K562 (cell line): Measurements from ENCODE around the gene STAT6. TPM values are rescaled to one million over a fixed set of nuclear protein-coding genes. Genes with fewer than 3 reads are reported as not detected.

Source experiments
- CXXC5 ChIP-seq: fragments of 250-450 bp; sonication (Bioruptor Pico); IDR thresholded peaks from 2 replicates; pipeline ENCODE4 v1.8.0; 2022; ENCODE audit warnings: inconsistent platforms, mild to moderate bottlenecking, moderate library complexity
- FUS ChIP-seq: fragments of 200-400 bp; formaldehyde crosslinking; optimal IDR thresholded peaks from 2 replicates; pipeline ENCODE3; 2017; ENCODE audit warnings: low read depth, low read length
- MAFG ChIP-seq: fragments of 450-650 bp; conservative IDR thresholded peaks from 2 replicates; pipeline ENCODE4 v1.6.1; 2016; ENCODE audit warnings: missing genetic modification characterization, missing compliant biosample characterization
- MCM2 ChIP-seq: fragments of 450-650 bp; IDR thresholded peaks from 2 replicates; pipeline ENCODE4 v1.6.1; 2017; ENCODE audit warnings: low read depth, mild to moderate bottlenecking
- NCOA1 ChIP-seq: fragments of 450-650 bp; IDR thresholded peaks from 2 replicates; pipeline ENCODE4 v1.6.1; 2016; ENCODE audit warnings: low read depth
- RBBP5 ChIP-seq: fragments of 200-600 bp; sonication (generic); IDR thresholded peaks from 2 replicates; pipeline ENCODE4 v1.6.1; 2012; ENCODE audit warnings: borderline replicate concordance, mild to moderate bottlenecking, low read length, control low read depth, inconsistent platforms; ENCODE audit not compliant: insufficient read depth, poor library complexity, severe bottlenecking
- SRSF9 ChIP-seq: fragments of 200-400 bp; formaldehyde crosslinking; IDR thresholded peaks from 2 replicates; pipeline ENCODE4 v1.6.1; 2017; ENCODE audit warnings: low read depth, low read length, borderline replicate concordance
- THRB ChIP-seq: fragments of 450-650 bp; formaldehyde crosslinking; conservative IDR thresholded peaks from 2 replicates; pipeline ENCODE4 v1.4.0; 2022; ENCODE audit warnings: mild to moderate bottlenecking, missing genetic modification characterization
- XRCC3 ChIP-seq: fragments of 450-650 bp; IDR thresholded peaks from 2 replicates; pipeline ENCODE4 v1.6.1; 2017; ENCODE audit warnings: mild to moderate bottlenecking, moderate library complexity
- ZBTB12 ChIP-seq: fragments of 250-450 bp; sonication (Bioruptor Pico); IDR thresholded peaks from 2 replicates; pipeline ENCODE4 v1.4.0; 2020
- ZNF3 ChIP-seq: fragments of 250-450 bp; sonication (Bioruptor Pico); IDR thresholded peaks from 2 replicates; pipeline ENCODE4 v1.5.0; 2021; ENCODE audit warnings: mild to moderate bottlenecking, moderate library complexity
- ZNF324 ChIP-seq: fragments of 250-450 bp; sonication (Bioruptor Pico); IDR thresholded peaks from 2 replicates; pipeline ENCODE4 v1.4.0; 2020; ENCODE audit warnings: mild to moderate bottlenecking
- ZNF398 ChIP-seq: fragments of 250-450 bp; sonication (Bioruptor Pico); IDR thresholded peaks from 2 replicates; pipeline ENCODE4 v1.8.0; 2021; ENCODE audit warnings: moderate library complexity, mild to moderate bottlenecking, inconsistent platforms
- polyA plus RNA-seq, 8 experiments: library from polyadenylated mRNA; depleted of rRNA in 4 of 8; stranded (reverse) in 5 of 8; unstranded in 3 of 8; fragments of >200 nt; fragmentation: Nextera tagmentation in 2 of 8; fragmentation: Illumina TruSeq in 1 of 8; extraction: Ambion mirVana in 2 of 8; extraction: Trizol in 1 of 8; gene quantifications; 2 replicates each; pipeline versions ENCODE4 v1.2.1 to v1.2.3, GENCODE V29; 2011 to 2014; ENCODE audit warnings: inconsistent platforms in 1 of 8, missing spikeins in 1 of 8
- total RNA-seq, 7 experiments: library from RNA; depleted of rRNA in 6 of 7; stranded (reverse); fragments of >200 nt in 6 of 7; fragmentation: Illumina TruSeq in 2 of 7; extraction: Trizol in 2 of 7; gene quantifications; 2 replicates each; pipeline versions ENCODE4 v1.2.1 to v1.2.3, GENCODE V29; 2011 to 2021; ENCODE audit warnings: low replicate concordance in 1 of 7
- TF ChIP-seq, protein P1 (sequence below): fragments of 450-650 bp; IDR thresholded peaks from 2 replicates; pipeline ENCODE4 v1.6.1; 2016; ENCODE audit warnings: low read depth, mild to moderate bottlenecking, moderate library complexity
- TF ChIP-seq, protein P2 (sequence below): sonication (generic); formaldehyde crosslinking; IDR thresholded peaks from 2 replicates; pipeline ENCODE4 v1.8.1; 2023; ENCODE audit warnings: mild to moderate bottlenecking, missing genetic modification reagents
- TF ChIP-seq, protein P3 (sequence below): fragments of 250-450 bp; sonication (Bioruptor Pico); IDR thresholded peaks from 2 replicates; pipeline ENCODE4 v1.6.1; 2021; ENCODE audit warnings: mild to moderate bottlenecking

STAT6 gene
- total and polyA plus RNA-seq, 9 of the 15 experiments (the other 6 are each of a cell fraction or from before 2014, with no cell fraction given): 2.4 to 49.5 (median 26.5) TPM

GRCh38 chr12:57110104-57111030 lies 795 bp downstream of the STAT6 start (continued):
- no peak for TF ChIP-seq ZBTB12 (CRISPR knock-in tag)
- TF ChIP-seq MAFG (tag): no peak
- TF ChIP-seq XRCC3: no peak
- TF ChIP-seq ZNF324: no peak
- TF ChIP-seq ZNF3 (CRISPR knock-in tag): no peak
- no peak for TF ChIP-seq ZNF398
- TF ChIP-seq NCOA1: no peak
- TF ChIP-seq, protein P1, sequence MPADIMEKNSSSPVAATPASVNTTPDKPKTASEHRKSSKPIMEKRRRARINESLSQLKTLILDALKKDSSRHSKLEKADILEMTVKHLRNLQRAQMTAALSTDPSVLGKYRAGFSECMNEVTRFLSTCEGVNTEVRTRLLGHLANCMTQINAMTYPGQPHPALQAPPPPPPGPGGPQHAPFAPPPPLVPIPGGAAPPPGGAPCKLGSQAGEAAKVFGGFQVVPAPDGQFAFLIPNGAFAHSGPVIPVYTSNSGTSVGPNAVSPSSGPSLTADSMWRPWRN: peak; percentile 31; the same call in 1 of the 2 replicates
- TF ChIP-seq THRB (CRISPR knock-in tag): no peak
- TF ChIP-seq, protein P2, sequence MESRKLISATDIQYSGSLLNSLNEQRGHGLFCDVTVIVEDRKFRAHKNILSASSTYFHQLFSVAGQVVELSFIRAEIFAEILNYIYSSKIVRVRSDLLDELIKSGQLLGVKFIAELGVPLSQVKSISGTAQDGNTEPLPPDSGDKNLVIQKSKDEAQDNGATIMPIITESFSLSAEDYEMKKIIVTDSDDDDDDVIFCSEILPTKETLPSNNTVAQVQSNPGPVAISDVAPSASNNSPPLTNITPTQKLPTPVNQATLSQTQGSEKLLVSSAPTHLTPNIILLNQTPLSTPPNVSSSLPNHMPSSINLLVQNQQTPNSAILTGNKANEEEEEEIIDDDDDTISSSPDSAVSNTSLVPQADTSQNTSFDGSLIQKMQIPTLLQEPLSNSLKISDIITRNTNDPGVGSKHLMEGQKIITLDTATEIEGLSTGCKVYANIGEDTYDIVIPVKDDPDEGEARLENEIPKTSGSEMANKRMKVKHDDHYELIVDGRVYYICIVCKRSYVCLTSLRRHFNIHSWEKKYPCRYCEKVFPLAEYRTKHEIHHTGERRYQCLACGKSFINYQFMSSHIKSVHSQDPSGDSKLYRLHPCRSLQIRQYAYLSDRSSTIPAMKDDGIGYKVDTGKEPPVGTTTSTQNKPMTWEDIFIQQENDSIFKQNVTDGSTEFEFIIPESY (CRISPR knock-in tag): no peak
- no peak for TF ChIP-seq FUS
- TF ChIP-seq SRSF9: no peak
- no peak for TF ChIP-seq MCM2
- TF ChIP-seq RBBP5: peak; percentile 33
- TF ChIP-seq, protein P3, sequence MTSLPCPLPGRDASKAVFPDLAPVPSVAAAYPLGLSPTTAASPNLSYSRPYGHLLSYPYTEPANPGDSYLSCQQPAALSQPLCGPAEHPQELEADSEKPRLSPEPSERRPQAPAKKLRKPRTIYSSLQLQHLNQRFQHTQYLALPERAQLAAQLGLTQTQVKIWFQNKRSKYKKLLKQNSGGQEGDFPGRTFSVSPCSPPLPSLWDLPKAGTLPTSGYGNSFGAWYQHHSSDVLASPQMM: no peak
- TF ChIP-seq CXXC5 (CRISPR knock-in tag): peak; percentile 50
